GM12878 (cell line): Measurements from ENCODE around the gene FAHD1. TPM values are rescaled to one million over a fixed set of nuclear protein-coding genes. Genes with fewer than 3 reads are reported as not detected.

Experiments used
- ATAC-seq: fragments of 200-7000 bp; cut with Tn5 transposase; 3 replicates; pipeline ENCODE4 v1.9.1; 2020; ENCODE audit warnings: mild to moderate bottlenecking, moderate library complexity
- BruUV-seq: library from RNA; stranded (reverse); fragments of 400-500 nt; replicated peaks from 2 replicates; lab custom pipeline; 2021; lab: Mats Ljungman, UMichigan
- CTCF ChIA-PET: fragments of 300-600 bp; sonication (Branson Sonifier 250); formaldehyde crosslinking; extraction: SDS; loops from one replicate; lab custom pipeline; 2021; ENCODE audit warnings: inconsistent platforms; lab: Yijun Ruan, JAX
- POLR2A ChIA-PET: fragments of 350-600 bp; formaldehyde crosslinking; extraction: SDS; loops from one replicate; lab custom pipeline; 2021; ENCODE audit warnings: inconsistent platforms; lab: Charles Lee
- RAD21 ChIA-PET: fragments of 300-600 bp; sonication (Branson Sonifier 250); formaldehyde crosslinking; loops from one replicate; lab custom pipeline; 2023; ENCODE audit warnings: antibody characterized with exemption; ENCODE audit not compliant: unreplicated experiment; lab: Charles Lee
- SMC1A ChIA-PET: fragments of 300-600 bp; sonication (Branson Sonifier 250); formaldehyde crosslinking; loops from one replicate; lab custom pipeline; 2023; ENCODE audit not compliant: unreplicated experiment, uncharacterized antibody; lab: Charles Lee
- DNase-seq: peaks from one replicate; pipeline ENCODE4 v3.0.0-alpha.2; 2011; ENCODE audit warnings: low read depth, low spot score
- FAIRE-seq: peaks from 3 replicates; lab custom pipeline; 2011; peaks lifted over from hg19 to GRCh38; lab: Jason Lieb, UNC
- H2AFZ ChIP-seq: 2 replicates; pipeline ENCODE4 v1.6.0; 2011; ENCODE audit warnings: low read depth, low read length, control low read depth; ENCODE audit not compliant: control insufficient read depth
- H3K27ac ChIP-seq: 2 replicates; pipeline ENCODE4 v1.5.1; 2011; ENCODE audit warnings: control low read depth; ENCODE audit not compliant: control insufficient read depth, insufficient read depth
- H3K27me3 ChIP-seq, 2 experiments: replicated peaks in 1 of 2; 2 replicates each; pipeline versions ENCODE4 v1.6.0 to v1.6.1; 2011; ENCODE audit warnings: low read length in 1 of 2; ENCODE audit not compliant: control insufficient read depth in 2 of 2, insufficient read depth in 2 of 2
- H3K36me3 ChIP-seq, 2 experiments: 2 replicates each; pipeline ENCODE4 v1.5.1; 2011; ENCODE audit warnings: low read length in 1 of 2; ENCODE audit not compliant: control insufficient read depth in 2 of 2, insufficient read depth in 2 of 2
- H3K4me1 ChIP-seq: 2 replicates; pipeline ENCODE4 v1.6.1; 2011; ENCODE audit warnings: mild to moderate bottlenecking, low read length, moderate library complexity, mixed read lengths; ENCODE audit not compliant: control insufficient read depth, insufficient read depth
- H3K4me2 ChIP-seq: 2 replicates; pipeline ENCODE4 v1.6.0; 2011; ENCODE audit warnings: control low read depth; ENCODE audit not compliant: control insufficient read depth, insufficient read depth
- H3K4me3 ChIP-seq: fragments of 200-600 bp; sonication (generic); 2 replicates; pipeline ENCODE4 v1.5.1; 2016
- H3K79me2 ChIP-seq: 2 replicates; pipeline ENCODE4 v1.6.0; 2011; ENCODE audit warnings: low read length; ENCODE audit not compliant: control insufficient read depth, insufficient read depth
- H3K9ac ChIP-seq: 2 replicates; pipeline ENCODE4 v1.8.0; 2011; ENCODE audit warnings: low read length, control low read depth, mixed read lengths; ENCODE audit not compliant: control insufficient read depth, insufficient read depth
- H3K9me3 ChIP-seq: replicated peaks from 3 replicates; pipeline ENCODE4 v1.5.1; 2011; ENCODE audit warnings: mild to moderate bottlenecking, low read length; ENCODE audit not compliant: control insufficient read depth, insufficient read depth
- H4K20me1 ChIP-seq: 2 replicates; pipeline ENCODE4 v1.6.0; 2011; ENCODE audit not compliant: control insufficient read depth, insufficient read depth
- DPF2 ChIP-seq: fragments of 450-650 bp; IDR thresholded peaks from 2 replicates; pipeline ENCODE4 v1.6.1; 2017; ENCODE audit warnings: mild to moderate bottlenecking
- FOXK2 ChIP-seq: fragments of 450-650 bp; IDR thresholded peaks from 2 replicates; pipeline ENCODE4 v1.6.1; 2017; ENCODE audit warnings: mild to moderate bottlenecking, moderate library complexity
- GATAD2B ChIP-seq: fragments of 450-650 bp; conservative IDR thresholded peaks from 2 replicates; pipeline ENCODE4 v1.6.1; 2017; ENCODE audit warnings: low read depth, mild to moderate bottlenecking, moderate library complexity
- LARP7 ChIP-seq: fragments of 450-650 bp; IDR thresholded peaks from 2 replicates; pipeline ENCODE4 v1.6.1; 2017; ENCODE audit warnings: mild to moderate bottlenecking
- MYB ChIP-seq: fragments of 150-350 bp; IDR thresholded peaks from 2 replicates; pipeline ENCODE4 v1.6.1; 2014; ENCODE audit warnings: mild to moderate bottlenecking, low read depth, low read length, borderline replicate concordance
- NFYB ChIP-seq: IDR thresholded peaks from 2 replicates; pipeline ENCODE4 v1.6.1; 2011; ENCODE audit warnings: low read depth, mild to moderate bottlenecking, low read length, improper control_type of control experiment, moderate library complexity; ENCODE audit not compliant: insufficient read depth
- SMARCA5 ChIP-seq: fragments of 450-650 bp; IDR thresholded peaks from 2 replicates; pipeline ENCODE4 v1.6.1; 2017; ENCODE audit warnings: mild to moderate bottlenecking
- TCF3 ChIP-seq: IDR thresholded peaks from 2 replicates; pipeline ENCODE4 v1.6.1; 2012; ENCODE audit warnings: low read depth, mild to moderate bottlenecking, low read length, borderline replicate concordance; ENCODE audit not compliant: insufficient read depth
- ZSCAN29 ChIP-seq: fragments of 450-650 bp; IDR thresholded peaks from 2 replicates; pipeline ENCODE4 v1.6.1; 2017; ENCODE audit warnings: mild to moderate bottlenecking, moderate library complexity
- WGBS: methylation state at CpG from one replicate; pipeline ENCODE4 v1.1.6; 2016; ENCODE audit warnings: low lambda C conversion rate; ENCODE audit not compliant: insufficient replicate concordance, insufficient coverage; ENCODE audit errors: missing lambda C conversion rate; 5-methylcytosine and 5-hydroxymethylcytosine counted together
- in situ Hi-C: fragments of 300-500 bp; cut with MboI; formaldehyde crosslinking; loops from 9 replicates; pipeline ENCODE4 v1.14.3; 2018; ENCODE audit warnings: mixed read lengths
- intact Hi-C: fragments of 100-400 bp; cut with micrococcal nuclease; formaldehyde crosslinking; loops from one replicate; pipeline ENCODE4 v1.14.2; 2022; ENCODE audit not compliant: unreplicated experiment
- polyA plus RNA-seq, 11 experiments: library from polyadenylated mRNA; depleted of rRNA in 4 of 11; unstranded in 6 of 11; stranded (reverse) in 5 of 11; fragments of >200 nt; fragmentation: Nextera tagmentation in 4 of 11; fragmentation: Illumina TruSeq in 1 of 11; extraction: Ambion mirVana in 4 of 11; extraction: Trizol in 1 of 11; gene quantifications; 1 replicate in 1 of 11; 2 replicates in 10 of 11; pipeline versions ENCODE4 v1.2.1 to v1.2.3, GENCODE V29; 2011 to 2016; ENCODE audit warnings: inconsistent platforms in 2 of 11, missing spikeins in 2 of 11, low read depth in 1 of 11
- total RNA-seq, 4 experiments: library from RNA; depleted of rRNA in 3 of 4; stranded (reverse); fragments of >200 nt in 3 of 4; fragmentation: Illumina TruSeq in 1 of 4; extraction: Trizol in 1 of 4; gene quantifications; 2 replicates each; pipeline versions ENCODE4 v1.2.1 to v1.2.3, GENCODE V29; 2013 to 2021
- TF ChIP-seq, protein P1 (sequence below): IDR thresholded peaks from 2 replicates; pipeline ENCODE4 v1.6.1; 2012; ENCODE audit warnings: low read depth, low read length, improper control_type of control experiment
- TF ChIP-seq, protein P2 (sequence below): fragments of 450-650 bp; IDR thresholded peaks from 2 replicates; pipeline ENCODE4 v1.6.1; 2018; ENCODE audit warnings: mild to moderate bottlenecking, low read depth, moderate library complexity; ENCODE audit not compliant: partially characterized antibody
- TF ChIP-seq, protein P3 (sequence below): fragments of 450-650 bp; conservative IDR thresholded peaks from 2 replicates; pipeline ENCODE4 v1.6.1; 2017; ENCODE audit warnings: mild to moderate bottlenecking, moderate library complexity

The FAHD1 gene
- total and polyA plus RNA-seq, 10 of the 15 experiments (the other 5 are each of a cell fraction or from before 2014, with no cell fraction given), result 4.3 to 43.0 (median 18.8) TPM

DNA sequence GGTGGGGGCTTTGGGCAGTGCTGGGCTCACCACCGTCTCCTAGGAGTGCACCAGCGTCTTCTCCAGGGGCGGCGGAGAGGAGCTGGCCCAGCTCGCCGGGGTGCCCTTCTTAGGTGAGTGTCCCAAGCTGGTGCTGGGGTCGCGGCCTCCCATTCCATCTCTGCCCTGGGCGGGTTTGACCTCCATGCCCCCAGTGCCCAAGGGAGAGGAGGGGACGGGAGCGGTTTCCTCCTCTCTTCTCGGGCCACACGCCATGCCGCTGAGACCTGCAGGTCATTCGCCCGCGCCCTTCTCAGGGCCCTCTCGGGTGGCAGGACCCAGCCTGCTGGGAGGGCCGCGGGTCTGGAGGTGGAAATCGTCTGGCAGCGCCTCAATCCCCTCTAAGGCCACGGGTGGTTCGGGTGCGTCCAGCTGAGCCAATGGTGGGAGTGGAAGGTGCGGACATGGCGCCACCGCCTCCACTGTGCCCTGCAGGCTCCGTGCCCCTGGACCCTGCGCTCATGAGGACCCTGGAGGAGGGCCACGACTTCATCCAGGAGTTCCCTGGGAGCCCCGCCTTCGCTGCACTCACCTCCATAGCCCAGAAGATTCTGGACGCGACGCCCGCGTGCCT, 38.8 kb upstream of the FAHD1 start:
- H3K9ac ChIP-seq, result no peak overlapping the region
- no peaks in the 10 kb centered on the region for H3K9me3 ChIP-seq
- 98% methylated on average over 35 of the region's 38 CpGs for WGBS
- ChIA-PET POLR2A (no interaction called here), CTCF (no interaction called here)
- intact Hi-C loops (no loop called here), in situ Hi-C loops (no loop called here)
- ATAC-seq, result no peak
- H3K4me1 ChIP-seq, result no peaks in the 10 kb centered on the region
- TF ChIP-seq DPF2 (no peak), ZSCAN29 (no peak), GATAD2B (no peak)
- TF ChIP-seq, protein P1, sequence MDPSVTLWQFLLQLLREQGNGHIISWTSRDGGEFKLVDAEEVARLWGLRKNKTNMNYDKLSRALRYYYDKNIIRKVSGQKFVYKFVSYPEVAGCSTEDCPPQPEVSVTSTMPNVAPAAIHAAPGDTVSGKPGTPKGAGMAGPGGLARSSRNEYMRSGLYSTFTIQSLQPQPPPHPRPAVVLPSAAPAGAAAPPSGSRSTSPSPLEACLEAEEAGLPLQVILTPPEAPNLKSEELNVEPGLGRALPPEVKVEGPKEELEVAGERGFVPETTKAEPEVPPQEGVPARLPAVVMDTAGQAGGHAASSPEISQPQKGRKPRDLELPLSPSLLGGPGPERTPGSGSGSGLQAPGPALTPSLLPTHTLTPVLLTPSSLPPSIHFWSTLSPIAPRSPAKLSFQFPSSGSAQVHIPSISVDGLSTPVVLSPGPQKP, result no peak
- TF ChIP-seq, all 136 proteins: peak for 0
- no peaks in the 10 kb centered on the region for H4K20me1 ChIP-seq
- no peak overlapping the region for H2AFZ ChIP-seq
- H3K4me2 ChIP-seq, result no peak overlapping the region
- SMC1A ChIA-PET, result no interaction called here
- no peak for FAIRE-seq
- RAD21 ChIA-PET, result no interaction called here
- no peaks in the 10 kb centered on the region for H3K27me3 ChIP-seq
- no peak overlapping the region for H3K27ac ChIP-seq
- no TSS peak for BruUV-seq
- H3K4me3 ChIP-seq, result no peak overlapping the region
- H3K79me2 ChIP-seq, result peaks cover 15% of the 10 kb centered on the region
- H3K36me3 ChIP-seq, result peaks cover 5 to 12% of the 10 kb centered on the region in 2 experiments; a peak in 3 of 4 replicates
- no peak for DNase-seq

- ChIA-PET RAD21 (no interaction called here), SMC1A (no interaction called here), CTCF (no interaction called here), POLR2A (no interaction called here)
- no peak overlapping the region for H3K4me3 ChIP-seq
- no peak overlapping the region for H3K27ac ChIP-seq
- H2AFZ ChIP-seq, result no peak overlapping the region
- H3K79me2 ChIP-seq, result peaks cover 11% of the 10 kb centered on the region
- H3K4me2 ChIP-seq, result no peak overlapping the region
- H3K4me1 ChIP-seq, result no peaks in the 10 kb centered on the region
- intact Hi-C loops, result no loop called here
- no TSS peak for BruUV-seq
- DNase-seq (no peak), ATAC-seq (no peak), FAIRE-seq (no peak)
- no peaks in the 10 kb centered on the region for H4K20me1 ChIP-seq
- H3K9ac ChIP-seq, result no peak overlapping the region
- no peaks in the 10 kb centered on the region for H3K9me3 ChIP-seq
- in situ Hi-C loops, result no loop called here
- H3K27me3 ChIP-seq, result no peaks in the 10 kb centered on the region
- H3K36me3 ChIP-seq, result peaks cover 5 to 12% of the 10 kb centered on the region in 2 experiments; a peak in 3 of 4 replicates
- 86% methylated on average over 19 of the region's 19 CpGs for WGBS
- TF ChIP-seq, protein P2, sequence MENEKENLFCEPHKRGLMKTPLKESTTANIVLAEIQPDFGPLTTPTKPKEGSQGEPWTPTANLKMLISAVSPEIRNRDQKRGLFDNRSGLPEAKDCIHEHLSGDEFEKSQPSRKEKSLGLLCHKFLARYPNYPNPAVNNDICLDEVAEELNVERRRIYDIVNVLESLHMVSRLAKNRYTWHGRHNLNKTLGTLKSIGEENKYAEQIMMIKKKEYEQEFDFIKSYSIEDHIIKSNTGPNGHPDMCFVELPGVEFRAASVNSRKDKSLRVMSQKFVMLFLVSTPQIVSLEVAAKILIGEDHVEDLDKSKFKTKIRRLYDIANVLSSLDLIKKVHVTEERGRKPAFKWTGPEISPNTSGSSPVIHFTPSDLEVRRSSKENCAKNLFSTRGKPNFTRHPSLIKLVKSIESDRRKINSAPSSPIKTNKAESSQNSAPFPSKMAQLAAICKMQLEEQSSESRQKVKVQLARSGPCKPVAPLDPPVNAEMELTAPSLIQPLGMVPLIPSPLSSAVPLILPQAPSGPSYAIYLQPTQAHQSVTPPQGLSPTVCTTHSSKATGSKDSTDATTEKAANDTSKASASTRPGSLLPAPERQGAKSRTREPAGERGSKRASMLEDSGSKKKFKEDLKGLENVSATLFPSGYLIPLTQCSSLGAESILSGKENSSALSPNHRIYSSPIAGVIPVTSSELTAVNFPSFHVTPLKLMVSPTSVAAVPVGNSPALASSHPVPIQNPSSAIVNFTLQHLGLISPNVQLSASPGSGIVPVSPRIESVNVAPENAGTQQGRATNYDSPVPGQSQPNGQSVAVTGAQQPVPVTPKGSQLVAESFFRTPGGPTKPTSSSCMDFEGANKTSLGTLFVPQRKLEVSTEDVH, result no peak
- no peak for TF ChIP-seq SMARCA5
- no peak for TF ChIP-seq NFYB
- no peak for TF ChIP-seq TCF3
- no peak for TF ChIP-seq MYB
- TF ChIP-seq FOXK2, result no peak
- TF ChIP-seq, protein P3, sequence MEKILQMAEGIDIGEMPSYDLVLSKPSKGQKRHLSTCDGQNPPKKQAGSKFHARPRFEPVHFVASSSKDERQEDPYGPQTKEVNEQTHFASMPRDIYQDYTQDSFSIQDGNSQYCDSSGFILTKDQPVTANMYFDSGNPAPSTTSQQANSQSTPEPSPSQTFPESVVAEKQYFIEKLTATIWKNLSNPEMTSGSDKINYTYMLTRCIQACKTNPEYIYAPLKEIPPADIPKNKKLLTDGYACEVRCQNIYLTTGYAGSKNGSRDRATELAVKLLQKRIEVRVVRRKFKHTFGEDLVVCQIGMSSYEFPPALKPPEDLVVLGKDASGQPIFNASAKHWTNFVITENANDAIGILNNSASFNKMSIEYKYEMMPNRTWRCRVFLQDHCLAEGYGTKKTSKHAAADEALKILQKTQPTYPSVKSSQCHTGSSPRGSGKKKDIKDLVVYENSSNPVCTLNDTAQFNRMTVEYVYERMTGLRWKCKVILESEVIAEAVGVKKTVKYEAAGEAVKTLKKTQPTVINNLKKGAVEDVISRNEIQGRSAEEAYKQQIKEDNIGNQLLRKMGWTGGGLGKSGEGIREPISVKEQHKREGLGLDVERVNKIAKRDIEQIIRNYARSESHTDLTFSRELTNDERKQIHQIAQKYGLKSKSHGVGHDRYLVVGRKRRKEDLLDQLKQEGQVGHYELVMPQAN, result no peak
- no peak for TF ChIP-seq LARP7
These were observed 38.3 kb upstream of the FAHD1 start for GRCh38 chr16:1788708-1789100.
